Ishikawa (cell line): ENCODE data around the gene ZNF541.

Experiments used
- EP300 ChIP-seq: IDR thresholded peaks from 2 replicates; pipeline ENCODE4 v1.6.1; 2012; ENCODE audit warnings: borderline replicate concordance
- RAD21 ChIP-seq: IDR thresholded peaks from 2 replicates; pipeline ENCODE4 v1.6.1; 2012; ENCODE audit warnings: low read depth
- TAF1 ChIP-seq: IDR thresholded peaks from 2 replicates; pipeline ENCODE4 v1.6.1; 2012; ENCODE audit warnings: low read depth, mild to moderate bottlenecking

DNA sequence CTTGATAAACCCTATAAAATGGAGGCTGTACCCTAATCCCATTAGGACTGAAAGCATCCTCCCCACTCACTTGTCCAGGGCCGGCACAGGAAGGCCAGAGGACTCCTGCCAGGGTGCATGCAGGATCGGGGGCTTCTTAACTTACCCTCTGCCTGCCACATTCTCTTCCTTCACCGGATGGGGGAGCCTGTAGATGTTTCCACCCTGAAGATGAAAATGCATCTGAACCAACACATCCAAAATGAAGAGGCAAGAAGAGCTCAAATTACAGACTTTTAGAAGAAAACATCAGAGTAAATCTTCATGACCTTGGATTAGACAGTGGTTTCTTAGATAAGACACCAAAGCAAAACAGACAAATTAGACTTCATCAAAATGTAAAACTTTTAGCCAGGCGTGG lies 32.2 kb downstream of the ZNF541 start:
- no peak for TF ChIP-seq RAD21
- no peak for TF ChIP-seq EP300
- TF ChIP-seq TAF1, result no peak
